H9 (cell line): ENCODE results near the gene ERMAP. TPM values are rescaled to one million over a fixed set of nuclear protein-coding genes. Genes with fewer than 3 reads are reported as not detected.

ENCODE experiments used
- DNase-seq: peaks from one replicate; pipeline ENCODE4 v3.0.0-alpha.2; 2017
- H2AFZ ChIP-seq: one replicate; pipeline ENCODE4 v1.6.1; 2013; ENCODE audit warnings: mild to moderate bottlenecking, low read length, control low read depth, moderate library complexity
- H2AK5ac ChIP-seq: 2 replicates; pipeline ENCODE4 v1.6.1; 2013; ENCODE audit warnings: low read length, control low read depth, mixed read lengths; ENCODE audit not compliant: insufficient read length
- H2BK120ac ChIP-seq: one replicate; pipeline ENCODE4 v1.6.1; 2013; ENCODE audit warnings: low read depth, mild to moderate bottlenecking, low read length, control low read depth, inconsistent platforms; ENCODE audit not compliant: poor library complexity, severe bottlenecking
- H2BK12ac ChIP-seq: 2 replicates; pipeline ENCODE4 v1.6.1; 2013; ENCODE audit warnings: low read length, control low read depth, mixed read lengths, low read depth; ENCODE audit not compliant: insufficient read length
- H2BK15ac ChIP-seq: 2 replicates; pipeline ENCODE4 v1.6.1; 2013; ENCODE audit warnings: low read depth, low read length, control low read depth
- H2BK20ac ChIP-seq: one replicate; pipeline ENCODE4 v1.6.1; 2013; ENCODE audit warnings: low read depth, mild to moderate bottlenecking, low read length, control low read depth, inconsistent platforms; ENCODE audit not compliant: poor library complexity, severe bottlenecking
- H2BK5ac ChIP-seq: 2 replicates; pipeline ENCODE4 v1.6.1; 2013; ENCODE audit warnings: low read length, control low read depth, mixed read lengths; ENCODE audit not compliant: insufficient read length
- H3K14ac ChIP-seq: 2 replicates; pipeline ENCODE4 v1.6.1; 2013; ENCODE audit warnings: low read length, control low read depth; ENCODE audit not compliant: insufficient read depth
- H3K18ac ChIP-seq: 2 replicates; pipeline ENCODE4 v1.6.1; 2013; ENCODE audit warnings: low read depth, mild to moderate bottlenecking, mixed read lengths, low read length, control low read depth; ENCODE audit not compliant: insufficient read length
- H3K23ac ChIP-seq: 2 replicates; pipeline ENCODE4 v1.6.1; 2013; ENCODE audit warnings: low read length, control low read depth, mixed read lengths, low read depth; ENCODE audit not compliant: insufficient read length
- H3K23me2 ChIP-seq: 2 replicates; pipeline ENCODE4 v1.6.1; 2013; ENCODE audit warnings: low read depth, mild to moderate bottlenecking, mixed read lengths, low read length, control low read depth; ENCODE audit not compliant: insufficient read length, poor library complexity, severe bottlenecking
- H3K27ac ChIP-seq: 2 replicates; pipeline ENCODE4 v1.5.1; 2013; ENCODE audit warnings: low read length, control low read depth, mixed read lengths, low read depth; ENCODE audit not compliant: insufficient read length
- H3K27me3 ChIP-seq: 2 replicates; pipeline ENCODE4 v1.6.1; 2013; ENCODE audit warnings: low read length, control low read depth, inconsistent platforms; ENCODE audit not compliant: insufficient read depth
- H3K4ac ChIP-seq: 2 replicates; pipeline ENCODE4 v1.6.1; 2013; ENCODE audit warnings: low read depth, mild to moderate bottlenecking, control low read depth, inconsistent platforms, low read length, moderate library complexity
- H3K4me1 ChIP-seq: 2 replicates; pipeline ENCODE4 v1.6.1; 2013; ENCODE audit warnings: low read length, control low read depth, inconsistent platforms; ENCODE audit not compliant: insufficient read depth
- H3K4me2 ChIP-seq: 2 replicates; pipeline ENCODE4 v1.6.1; 2013; ENCODE audit warnings: low read length, control low read depth, mixed read lengths; ENCODE audit not compliant: insufficient read length, insufficient read depth
- H3K56ac ChIP-seq: 2 replicates; pipeline ENCODE4 v1.6.1; 2013; ENCODE audit warnings: low read depth, mild to moderate bottlenecking, mixed read lengths, low read length, control low read depth; ENCODE audit not compliant: insufficient read length
- H3K79me1 ChIP-seq: 2 replicates; pipeline ENCODE4 v1.6.1; 2013; ENCODE audit warnings: low read depth, mild to moderate bottlenecking, moderate library complexity, low read length, control low read depth, inconsistent platforms; ENCODE audit not compliant: insufficient read depth, poor library complexity, severe bottlenecking
- H3K79me2 ChIP-seq: 2 replicates; pipeline ENCODE4 v1.6.1; 2013; ENCODE audit warnings: low read length, control low read depth, inconsistent platforms; ENCODE audit not compliant: insufficient read depth
- H3K9ac ChIP-seq: 2 replicates; pipeline ENCODE4 v1.6.1; 2013; ENCODE audit warnings: low read length, control low read depth, mixed read lengths; ENCODE audit not compliant: insufficient read length; ENCODE audit errors: extremely low read depth
- H3K9me3 ChIP-seq: one replicate; pipeline ENCODE4 v1.6.1; 2013; ENCODE audit warnings: low read depth, low read length, inconsistent platforms; ENCODE audit not compliant: control insufficient read depth
- H3T11ph ChIP-seq: one replicate; pipeline ENCODE4 v1.6.1; 2013; ENCODE audit warnings: mild to moderate bottlenecking, low read length, control low read depth, inconsistent platforms
- H4K20me1 ChIP-seq: one replicate; pipeline ENCODE4 v1.6.1; 2013; ENCODE audit not compliant: control insufficient read depth, insufficient read length, insufficient read depth
- H4K5ac ChIP-seq: 2 replicates; pipeline ENCODE4 v1.6.1; 2013; ENCODE audit warnings: low read depth, mild to moderate bottlenecking, mixed read lengths, low read length, control low read depth; ENCODE audit not compliant: insufficient read length
- H4K8ac ChIP-seq: replicated peaks from 2 replicates; pipeline ENCODE4 v1.6.1; 2013; ENCODE audit warnings: low read length, control low read depth, mixed read lengths, low read depth; ENCODE audit not compliant: insufficient read length
- H4K91ac ChIP-seq: 2 replicates; pipeline ENCODE4 v1.6.1; 2013; ENCODE audit warnings: low read depth, mild to moderate bottlenecking, moderate library complexity, mixed read lengths, low read length, control low read depth; ENCODE audit not compliant: insufficient read length
- H3K27ac Mint-ChIP-seq, 3 experiments: 2 replicates in 2 of 3; 3 replicates in 1 of 3; pipeline ENCODE4 v1.8.0; 2020 to 2021; ENCODE audit warnings: mixed read lengths in 3 of 3, mild to moderate bottlenecking in 1 of 3, moderate library complexity in 1 of 3
- H3K27me3 Mint-ChIP-seq: 2 replicates; pipeline ENCODE4 v1.8.0; 2021; ENCODE audit warnings: low read depth, mild to moderate bottlenecking, moderate library complexity, mixed read lengths
- H3K36me3 Mint-ChIP-seq, 3 experiments: 2 replicates in 2 of 3; 3 replicates in 1 of 3; pipeline ENCODE4 v1.8.0; 2020 to 2021; ENCODE audit warnings: low read depth in 3 of 3, mixed read lengths in 3 of 3; ENCODE audit not compliant: insufficient read depth in 1 of 3
- H3K4me1 Mint-ChIP-seq, 2 experiments: 2 replicates each; pipeline ENCODE4 v1.8.0; 2020; ENCODE audit warnings: mixed read lengths in 2 of 2
- H3K4me3 Mint-ChIP-seq, 2 experiments: 2 replicates in 1 of 2; 3 replicates in 1 of 2; pipeline ENCODE4 v1.8.0; 2020 to 2021; ENCODE audit warnings: mild to moderate bottlenecking in 2 of 2, mixed read lengths in 2 of 2, moderate library complexity in 1 of 2
- H3K9me3 Mint-ChIP-seq, 2 experiments: 2 replicates in 1 of 2; 3 replicates in 1 of 2; pipeline ENCODE4 v1.8.0; 2020; ENCODE audit warnings: mild to moderate bottlenecking in 2 of 2, mixed read lengths in 2 of 2, moderate library complexity in 1 of 2
- WGBS: extraction: QIAGEN DNeasy Blood & Tissue Kit; methylation state at CpG from one replicate; pipeline ENCODE4 v1.1.7; 2013; ENCODE audit warnings: missing lambda C conversion rate, low lambda C conversion rate, mixed read lengths; ENCODE audit not compliant: insufficient read length; ENCODE audit errors: extremely low coverage; 5-methylcytosine and 5-hydroxymethylcytosine counted together
- total RNA-seq: library from RNA; stranded (reverse); gene quantifications from 2 replicates; pipeline ENCODE4 v1.2.1, GENCODE V29; 2021
- TF ChIP-seq, protein P1 (sequence below): fragments of 200-600 bp; sonication (generic); conservative IDR thresholded peaks from 3 replicates; pipeline ENCODE4 v1.8.0; 2021; ENCODE audit warnings: antibody characterized with exemption, mild to moderate bottlenecking

ERMAP gene
- total RNA-seq, 1 experiment from 2014 or later, result 4.5 TPM

- Mint-ChIP-seq H3K4me3 (no peak overlapping the region), H3K27ac (no peak overlapping the region), H3K9me3 (no peaks in the 10 kb centered on the region), H3K27me3 (no peaks in the 10 kb centered on the region), H3K36me3 (peaks cover 20 to 57% (median 54%) of the 10 kb centered on the region in 3 experiments), H3K4me1 (no peaks in the 10 kb centered on the region; a peak in 1 of 4 replicates)
- H4K5ac ChIP-seq, result no peak overlapping the region
- H3K79me1 ChIP-seq, result no peaks in the 10 kb centered on the region
- H3K4me2 ChIP-seq, result no peak overlapping the region
- H3K79me2 ChIP-seq, result 0 out of 2 replicates have a peak, but pooled peaks cover 3% of the 10 kb centered on the region
- no peaks in the 10 kb centered on the region for H3K9me3 ChIP-seq
- H3K27ac ChIP-seq, result no peak overlapping the region
- H3K23ac ChIP-seq, result no peak overlapping the region
- no peak overlapping the region for H2AK5ac ChIP-seq
- H3K23me2 ChIP-seq, result no peaks in the 10 kb centered on the region
- DNase-seq, result no peak
- H3K18ac ChIP-seq, result no peak overlapping the region
- H2BK5ac ChIP-seq, result no peak overlapping the region
- H3K14ac ChIP-seq, result no peak overlapping the region
- H2AFZ ChIP-seq, result no peak overlapping the region
- no peak overlapping the region for H3K4ac ChIP-seq
- no CpG with 5 or more reads among the region's 2 CpGs for WGBS
- H3K27me3 ChIP-seq, result no peaks in the 10 kb centered on the region
- H2BK120ac ChIP-seq, result no peak overlapping the region
- H4K20me1 ChIP-seq, result no peaks in the 10 kb centered on the region
- no peaks in the 10 kb centered on the region for H3K4me1 ChIP-seq
- no peak overlapping the region for H4K91ac ChIP-seq
- H2BK15ac ChIP-seq, result no peak overlapping the region
- no peak overlapping the region for H3T11ph ChIP-seq
- no peak overlapping the region for H3K56ac ChIP-seq
- TF ChIP-seq, protein P1, sequence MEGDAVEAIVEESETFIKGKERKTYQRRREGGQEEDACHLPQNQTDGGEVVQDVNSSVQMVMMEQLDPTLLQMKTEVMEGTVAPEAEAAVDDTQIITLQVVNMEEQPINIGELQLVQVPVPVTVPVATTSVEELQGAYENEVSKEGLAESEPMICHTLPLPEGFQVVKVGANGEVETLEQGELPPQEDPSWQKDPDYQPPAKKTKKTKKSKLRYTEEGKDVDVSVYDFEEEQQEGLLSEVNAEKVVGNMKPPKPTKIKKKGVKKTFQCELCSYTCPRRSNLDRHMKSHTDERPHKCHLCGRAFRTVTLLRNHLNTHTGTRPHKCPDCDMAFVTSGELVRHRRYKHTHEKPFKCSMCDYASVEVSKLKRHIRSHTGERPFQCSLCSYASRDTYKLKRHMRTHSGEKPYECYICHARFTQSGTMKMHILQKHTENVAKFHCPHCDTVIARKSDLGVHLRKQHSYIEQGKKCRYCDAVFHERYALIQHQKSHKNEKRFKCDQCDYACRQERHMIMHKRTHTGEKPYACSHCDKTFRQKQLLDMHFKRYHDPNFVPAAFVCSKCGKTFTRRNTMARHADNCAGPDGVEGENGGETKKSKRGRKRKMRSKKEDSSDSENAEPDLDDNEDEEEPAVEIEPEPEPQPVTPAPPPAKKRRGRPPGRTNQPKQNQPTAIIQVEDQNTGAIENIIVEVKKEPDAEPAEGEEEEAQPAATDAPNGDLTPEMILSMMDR, result no peak
- H2BK12ac ChIP-seq, result no peak overlapping the region
- no peak overlapping the region for H3K9ac ChIP-seq
- no peak overlapping the region for H4K8ac ChIP-seq
- H2BK20ac ChIP-seq, result no peak overlapping the region
These were observed 43.5 kb upstream of the ERMAP start for GRCh38 chr1:42773420-42773819.
